Suprapubic skin (tissue), 4 donors: ENCODE measurements around the gene PLAGL1.

Experiments used
- CTCF ChIP-seq, 2 donors: fragments of 200-600 bp in 1 of 2; fragments of 450-650 bp in 1 of 2; sonication (generic) in 1 of 2; IDR thresholded peaks; one replicate each; pipeline ENCODE4 v1.5.1; 2016 to 2019; ENCODE audit warnings: antibody characterized with exemption in 2 of 2, mild to moderate bottlenecking in 1 of 2, moderate library complexity in 1 of 2
- EP300 ChIP-seq: sonication (generic); formaldehyde crosslinking; IDR thresholded peaks from one replicate; pipeline ENCODE4 v1.6.1; 2017; ENCODE audit warnings: antibody characterized with exemption
- POLR2A ChIP-seq, 2 donors: fragments of 450-650 bp; IDR thresholded peaks; one replicate each; pipeline ENCODE4 v1.6.1; 2017; ENCODE audit warnings: antibody characterized with exemption in 2 of 2, mild to moderate bottlenecking in 2 of 2, moderate library complexity in 2 of 2
- POLR2AphosphoS5 ChIP-seq, 3 donors: sonication (generic); formaldehyde crosslinking; IDR thresholded peaks; one replicate each; pipeline ENCODE4 v1.6.1; 2017; ENCODE audit warnings: antibody characterized with exemption in 3 of 3

- TF ChIP-seq POLR2A (IDR thresholded peaks at IDR 0.05) (no peak), CTCF (IDR thresholded peaks at IDR 0.05) (no peak), POLR2AphosphoS5 (IDR thresholded peaks at IDR 0.05) (no peak), EP300 (no peak)
Observed at GRCh38 chr6:143939364-143939763, 68.7 kb downstream of the PLAGL1 start.
